Measurements from ENCODE around the gene PHLDB1. TPM values are rescaled to one million over a fixed set of nuclear protein-coding genes. Genes with fewer than 3 reads are reported as not detected.

Gene PHLDB1
- total and polyA plus RNA-seq, 4 donors, result 4.8 to 15.4 (median 6.0) TPM

DNA sequence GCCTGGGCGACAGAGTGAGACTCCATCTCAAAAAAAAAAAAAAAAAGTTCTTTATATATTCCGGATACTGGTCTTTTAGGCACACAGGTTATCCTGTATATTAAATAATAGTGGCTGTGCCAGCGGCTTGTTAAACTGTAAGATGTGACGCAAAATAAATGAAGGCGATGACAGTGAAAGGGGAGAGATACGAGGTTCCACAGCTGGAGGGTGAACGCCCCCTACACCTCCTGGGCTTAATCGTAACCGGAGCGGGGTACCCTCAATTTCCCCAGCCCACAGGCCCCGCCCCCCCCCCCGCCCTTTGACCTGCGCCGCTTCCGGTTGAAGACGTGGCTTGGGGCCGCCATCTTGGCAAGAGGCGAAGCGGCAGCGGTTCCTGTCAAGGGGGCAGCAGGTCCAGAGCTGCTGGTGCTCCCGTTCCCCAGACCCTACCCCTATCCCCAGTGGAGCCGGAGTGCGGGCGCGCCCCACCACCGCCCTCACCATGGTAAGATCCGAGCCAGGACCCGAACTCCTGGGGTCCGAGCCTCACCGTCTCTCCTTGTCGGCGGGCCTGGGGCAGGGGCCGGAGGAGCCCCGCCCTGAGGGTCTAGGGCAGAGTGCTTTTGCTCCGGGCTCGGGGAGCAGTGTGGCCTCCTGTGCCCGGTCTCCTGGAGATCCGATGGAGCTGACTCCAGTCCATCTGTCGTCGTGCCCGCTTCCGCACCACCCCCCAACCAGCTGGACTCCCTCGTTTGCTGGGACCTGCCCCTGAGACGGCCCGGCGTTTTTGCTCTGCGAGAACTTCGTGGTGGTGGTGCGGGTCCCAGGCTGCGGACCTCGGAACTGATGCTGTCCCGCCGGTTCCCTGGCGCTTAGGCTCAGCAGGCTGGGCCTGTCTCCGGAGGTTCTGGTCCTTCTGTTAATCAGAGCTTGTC, 35.1 kb upstream of the PHLDB1 start, which contains the start of gene ARCN1:
Gene ARCN1, plus strand, starts transcription at position 349 of the 920 bp plus-strand sequence. Its CDS starts 139 bp downstream, at position 488.
- peaks cover 6 to 36% (median 24%) of the 10 kb centered on the region in 4 donors for H3K4me1 ChIP-seq (ENCODE audit: control insufficient read depth in 4 of 4, insufficient read depth in 4 of 4, low read length in 3 of 4)
- peak in 1 of 2 donors; percentile 20 for TF ChIP-seq RXRA (IDR thresholded peaks at IDR 0.05)
- no peak for TF ChIP-seq TAF1 (conservative IDR thresholded peaks at IDR 0.05)
- TF ChIP-seq JUND (IDR thresholded peaks at IDR 0.05), result no peak
- TF ChIP-seq, protein P1, sequence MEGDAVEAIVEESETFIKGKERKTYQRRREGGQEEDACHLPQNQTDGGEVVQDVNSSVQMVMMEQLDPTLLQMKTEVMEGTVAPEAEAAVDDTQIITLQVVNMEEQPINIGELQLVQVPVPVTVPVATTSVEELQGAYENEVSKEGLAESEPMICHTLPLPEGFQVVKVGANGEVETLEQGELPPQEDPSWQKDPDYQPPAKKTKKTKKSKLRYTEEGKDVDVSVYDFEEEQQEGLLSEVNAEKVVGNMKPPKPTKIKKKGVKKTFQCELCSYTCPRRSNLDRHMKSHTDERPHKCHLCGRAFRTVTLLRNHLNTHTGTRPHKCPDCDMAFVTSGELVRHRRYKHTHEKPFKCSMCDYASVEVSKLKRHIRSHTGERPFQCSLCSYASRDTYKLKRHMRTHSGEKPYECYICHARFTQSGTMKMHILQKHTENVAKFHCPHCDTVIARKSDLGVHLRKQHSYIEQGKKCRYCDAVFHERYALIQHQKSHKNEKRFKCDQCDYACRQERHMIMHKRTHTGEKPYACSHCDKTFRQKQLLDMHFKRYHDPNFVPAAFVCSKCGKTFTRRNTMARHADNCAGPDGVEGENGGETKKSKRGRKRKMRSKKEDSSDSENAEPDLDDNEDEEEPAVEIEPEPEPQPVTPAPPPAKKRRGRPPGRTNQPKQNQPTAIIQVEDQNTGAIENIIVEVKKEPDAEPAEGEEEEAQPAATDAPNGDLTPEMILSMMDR (IDR thresholded peaks at IDR 0.05; ENCODE audit: low read depth, low read length, missing input control), result no peak
- TF ChIP-seq RAD21 (IDR thresholded peaks at IDR 0.05), result no peak
- TF ChIP-seq, protein P2, sequence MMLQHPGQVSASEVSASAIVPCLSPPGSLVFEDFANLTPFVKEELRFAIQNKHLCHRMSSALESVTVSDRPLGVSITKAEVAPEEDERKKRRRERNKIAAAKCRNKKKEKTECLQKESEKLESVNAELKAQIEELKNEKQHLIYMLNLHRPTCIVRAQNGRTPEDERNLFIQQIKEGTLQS (IDR thresholded peaks at IDR 0.05), result no peak
- TF ChIP-seq EGR1 (IDR thresholded peaks at IDR 0.05; ENCODE audit: low read depth in 2 of 2), result no peak
- TF ChIP-seq YY1 (IDR thresholded peaks at IDR 0.05), result peak; percentile 98
- peak in 1 of 2 donors; percentile 66 for TF ChIP-seq GABPA (IDR thresholded peaks at IDR 0.05 in 1 of 2, conservative IDR thresholded peaks at IDR 0.05 in 1 of 2)
- TF ChIP-seq FOXA2 (IDR thresholded peaks at IDR 0.05), result no peak
- TF ChIP-seq SP1 (IDR thresholded peaks at IDR 0.05), result no peak
- no peak for TF ChIP-seq FOXA1 (IDR thresholded peaks at IDR 0.05)
- TF ChIP-seq HNF4A (conservative IDR thresholded peaks at IDR 0.05), result peak; percentile 24 to 41
- TF ChIP-seq, protein P3, sequence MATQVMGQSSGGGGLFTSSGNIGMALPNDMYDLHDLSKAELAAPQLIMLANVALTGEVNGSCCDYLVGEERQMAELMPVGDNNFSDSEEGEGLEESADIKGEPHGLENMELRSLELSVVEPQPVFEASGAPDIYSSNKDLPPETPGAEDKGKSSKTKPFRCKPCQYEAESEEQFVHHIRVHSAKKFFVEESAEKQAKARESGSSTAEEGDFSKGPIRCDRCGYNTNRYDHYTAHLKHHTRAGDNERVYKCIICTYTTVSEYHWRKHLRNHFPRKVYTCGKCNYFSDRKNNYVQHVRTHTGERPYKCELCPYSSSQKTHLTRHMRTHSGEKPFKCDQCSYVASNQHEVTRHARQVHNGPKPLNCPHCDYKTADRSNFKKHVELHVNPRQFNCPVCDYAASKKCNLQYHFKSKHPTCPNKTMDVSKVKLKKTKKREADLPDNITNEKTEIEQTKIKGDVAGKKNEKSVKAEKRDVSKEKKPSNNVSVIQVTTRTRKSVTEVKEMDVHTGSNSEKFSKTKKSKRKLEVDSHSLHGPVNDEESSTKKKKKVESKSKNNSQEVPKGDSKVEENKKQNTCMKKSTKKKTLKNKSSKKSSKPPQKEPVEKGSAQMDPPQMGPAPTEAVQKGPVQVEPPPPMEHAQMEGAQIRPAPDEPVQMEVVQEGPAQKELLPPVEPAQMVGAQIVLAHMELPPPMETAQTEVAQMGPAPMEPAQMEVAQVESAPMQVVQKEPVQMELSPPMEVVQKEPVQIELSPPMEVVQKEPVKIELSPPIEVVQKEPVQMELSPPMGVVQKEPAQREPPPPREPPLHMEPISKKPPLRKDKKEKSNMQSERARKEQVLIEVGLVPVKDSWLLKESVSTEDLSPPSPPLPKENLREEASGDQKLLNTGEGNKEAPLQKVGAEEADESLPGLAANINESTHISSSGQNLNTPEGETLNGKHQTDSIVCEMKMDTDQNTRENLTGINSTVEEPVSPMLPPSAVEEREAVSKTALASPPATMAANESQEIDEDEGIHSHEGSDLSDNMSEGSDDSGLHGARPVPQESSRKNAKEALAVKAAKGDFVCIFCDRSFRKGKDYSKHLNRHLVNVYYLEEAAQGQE (IDR thresholded peaks at IDR 0.05), result no peak
- TF ChIP-seq NR2F2 (IDR thresholded peaks at IDR 0.05), result peak; percentile 77
- TF ChIP-seq, protein P4, sequence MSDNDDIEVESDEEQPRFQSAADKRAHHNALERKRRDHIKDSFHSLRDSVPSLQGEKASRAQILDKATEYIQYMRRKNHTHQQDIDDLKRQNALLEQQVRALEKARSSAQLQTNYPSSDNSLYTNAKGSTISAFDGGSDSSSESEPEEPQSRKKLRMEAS (IDR thresholded peaks at IDR 0.05), result no peak
- WGBS, result under 1% methylated on average over 55 of the region's 55 CpGs
- peak; percentile 87 for DNase-seq (ENCODE audit: low spot score)
- no peaks in the 10 kb centered on the region for H3K9me3 ChIP-seq (ENCODE audit: control insufficient read depth in 4 of 4, low read length in 3 of 4)
- H3K27ac ChIP-seq (ENCODE audit: low read depth in 1 of 2, low read length in 2 of 2), result peak within 1 kb of the TSS; percentile 97 to 100
- H3K9ac ChIP-seq (ENCODE audit: low read depth in 1 of 2, low read length in 2 of 2), result peak within 1 kb of the TSS; percentile 74 to 99
- H3K36me3 ChIP-seq (ENCODE audit: control insufficient read depth in 4 of 4, insufficient read depth in 3 of 4, low read depth in 1 of 4, low read length in 3 of 4), result peaks cover 0 to under 1% (median 0%) of the 10 kb centered on the region in 4 donors
- peak within 1 kb of the TSS; percentile 77 to 99 (median 97) for H3K4me3 ChIP-seq (ENCODE audit: low read depth in 1 of 3, low read length in 3 of 3)
- no peaks in the 10 kb centered on the region for H3K27me3 ChIP-seq (ENCODE audit: control insufficient read depth in 4 of 4, insufficient read depth in 4 of 4, low read length in 3 of 4)
